K562 (cell line): ENCODE measurements around the gene CPNE2. TPM values are rescaled to one million over a fixed set of nuclear protein-coding genes. Genes with fewer than 3 reads are reported as not detected.
A peak's percentile ranks its signal among the peaks of the same experiment; 100 is the strongest.

Source experiments
- ARID2 ChIP-seq: fragments of 450-650 bp; IDR thresholded peaks from 2 replicates; pipeline ENCODE4 v1.6.1; 2017; ENCODE audit warnings: antibody characterized with exemption, mild to moderate bottlenecking
- ATF1 ChIP-seq, 2 experiments: fragments of 450-650 bp in 1 of 2; IDR thresholded peaks; 2 replicates each; pipeline ENCODE4 v1.6.1; 2016; ENCODE audit warnings: missing compliant biosample characterization in 1 of 2, missing genetic modification characterization in 1 of 2
- BHLHE40 ChIP-seq: IDR thresholded peaks from 2 replicates; pipeline ENCODE4 v1.6.1; 2011; ENCODE audit warnings: low read length, improper control_type of control experiment
- CREB1 ChIP-seq, 2 experiments: sonication (generic) in 1 of 2; formaldehyde crosslinking in 1 of 2; IDR thresholded peaks; 2 replicates each; pipeline versions ENCODE4 v1.6.1 to v1.8.0; 2012 to 2022; ENCODE audit warnings: inconsistent platforms in 1 of 2, mild to moderate bottlenecking in 1 of 2, missing genetic modification reagents in 1 of 2, moderate library complexity in 1 of 2
- MTA3 ChIP-seq: fragments of 450-650 bp; formaldehyde crosslinking; IDR thresholded peaks from 2 replicates; pipeline ENCODE4 v1.6.1; 2017; ENCODE audit warnings: mild to moderate bottlenecking, borderline replicate concordance
- NCOA1 ChIP-seq: fragments of 450-650 bp; IDR thresholded peaks from 2 replicates; pipeline ENCODE4 v1.6.1; 2016; ENCODE audit warnings: low read depth
- PRPF4 ChIP-seq: fragments of 200-400 bp; formaldehyde crosslinking; IDR thresholded peaks from one replicate; pipeline ENCODE4 v1.6.1; 2017; ENCODE audit warnings: low read length, low read depth, mild to moderate bottlenecking; ENCODE audit not compliant: insufficient read depth, poor library complexity, severe bottlenecking
- RBM25 ChIP-seq: fragments of 200-400 bp; formaldehyde crosslinking; IDR thresholded peaks from 2 replicates; pipeline ENCODE4 v1.6.1; 2018; ENCODE audit warnings: low read length, low read depth, moderate library complexity; ENCODE audit not compliant: severe bottlenecking
- SNAPC5 ChIP-seq: fragments of 250-450 bp; sonication (Bioruptor Pico); IDR thresholded peaks from 2 replicates; pipeline ENCODE4 v1.8.0; 2021; ENCODE audit warnings: moderate library complexity, mild to moderate bottlenecking, inconsistent platforms
- TBP ChIP-seq: optimal IDR thresholded peaks from 2 replicates; pipeline ENCODE3; 2011; ENCODE audit warnings: low read depth, low read length, improper control_type of control experiment
- ZFP30 ChIP-seq: fragments of 250-450 bp; sonication (Bioruptor Pico); IDR thresholded peaks from 2 replicates; pipeline ENCODE4 v1.8.0; 2022; ENCODE audit warnings: moderate library complexity, mild to moderate bottlenecking, inconsistent platforms, borderline replicate concordance
- ZKSCAN3 ChIP-seq: fragments of 250-450 bp; sonication (Bioruptor Pico); IDR thresholded peaks from 2 replicates; pipeline ENCODE4 v1.4.0; 2020
- ZNF274 ChIP-seq: IDR thresholded peaks from 2 replicates; pipeline ENCODE4 v1.6.1; 2011; ENCODE audit warnings: low read depth, mild to moderate bottlenecking, low read length, moderate library complexity, borderline replicate concordance
- ZNF57 ChIP-seq: fragments of 450-650 bp; formaldehyde crosslinking; IDR thresholded peaks from 2 replicates; pipeline ENCODE4 v1.4.0; 2020; ENCODE audit warnings: mild to moderate bottlenecking, moderate library complexity
- ZNF644 ChIP-seq: fragments of 200-800 bp; sonication (Bioruptor generic); IDR thresholded peaks from 2 replicates; pipeline ENCODE4 v1.6.1; 2016; ENCODE audit warnings: low read depth, missing genetic modification characterization, missing compliant biosample characterization
- ZNF668 ChIP-seq: fragments of 250-450 bp; sonication (Bioruptor Pico); IDR thresholded peaks from 2 replicates; pipeline ENCODE4 v1.8.0; 2022; ENCODE audit warnings: mild to moderate bottlenecking, inconsistent platforms
- polyA plus RNA-seq, 8 experiments: library from polyadenylated mRNA; depleted of rRNA in 4 of 8; stranded (reverse) in 5 of 8; unstranded in 3 of 8; fragments of >200 nt; fragmentation: Nextera tagmentation in 2 of 8; fragmentation: Illumina TruSeq in 1 of 8; extraction: Ambion mirVana in 2 of 8; extraction: Trizol in 1 of 8; gene quantifications; 2 replicates each; pipeline versions ENCODE4 v1.2.1 to v1.2.3, GENCODE V29; 2011 to 2014; ENCODE audit warnings: inconsistent platforms in 1 of 8, missing spikeins in 1 of 8
- total RNA-seq, 7 experiments: library from RNA; depleted of rRNA in 6 of 7; stranded (reverse); fragments of >200 nt in 6 of 7; fragmentation: Illumina TruSeq in 2 of 7; extraction: Trizol in 2 of 7; gene quantifications; 2 replicates each; pipeline versions ENCODE4 v1.2.1 to v1.2.3, GENCODE V29; 2011 to 2021; ENCODE audit warnings: low replicate concordance in 1 of 7
- TF ChIP-seq, protein P1 (sequence below): fragments of 250-450 bp; sonication (Bioruptor Pico); IDR thresholded peaks from 2 replicates; pipeline ENCODE4 v1.4.0; 2020
- TF ChIP-seq, protein P2 (sequence below): fragments of 450-650 bp; IDR thresholded peaks from 2 replicates; pipeline ENCODE4 v1.6.1; 2016; ENCODE audit warnings: mild to moderate bottlenecking
- TF ChIP-seq, protein P3 (sequence below): fragments of 450-650 bp; IDR thresholded peaks from 2 replicates; pipeline ENCODE4 v1.6.1; 2018; ENCODE audit warnings: mild to moderate bottlenecking, low read depth; ENCODE audit not compliant: partially characterized antibody

CPNE2 gene
- total and polyA plus RNA-seq, 9 of the 15 experiments (the other 6 are each of a cell fraction or from before 2014, with no cell fraction given) = 3.0 to 13.9 (median 8.6) TPM

GRCh38 chr16:57062329-57062728, 30.1 kb upstream of the CPNE2 start (continued):
- TF ChIP-seq, protein P1, sequence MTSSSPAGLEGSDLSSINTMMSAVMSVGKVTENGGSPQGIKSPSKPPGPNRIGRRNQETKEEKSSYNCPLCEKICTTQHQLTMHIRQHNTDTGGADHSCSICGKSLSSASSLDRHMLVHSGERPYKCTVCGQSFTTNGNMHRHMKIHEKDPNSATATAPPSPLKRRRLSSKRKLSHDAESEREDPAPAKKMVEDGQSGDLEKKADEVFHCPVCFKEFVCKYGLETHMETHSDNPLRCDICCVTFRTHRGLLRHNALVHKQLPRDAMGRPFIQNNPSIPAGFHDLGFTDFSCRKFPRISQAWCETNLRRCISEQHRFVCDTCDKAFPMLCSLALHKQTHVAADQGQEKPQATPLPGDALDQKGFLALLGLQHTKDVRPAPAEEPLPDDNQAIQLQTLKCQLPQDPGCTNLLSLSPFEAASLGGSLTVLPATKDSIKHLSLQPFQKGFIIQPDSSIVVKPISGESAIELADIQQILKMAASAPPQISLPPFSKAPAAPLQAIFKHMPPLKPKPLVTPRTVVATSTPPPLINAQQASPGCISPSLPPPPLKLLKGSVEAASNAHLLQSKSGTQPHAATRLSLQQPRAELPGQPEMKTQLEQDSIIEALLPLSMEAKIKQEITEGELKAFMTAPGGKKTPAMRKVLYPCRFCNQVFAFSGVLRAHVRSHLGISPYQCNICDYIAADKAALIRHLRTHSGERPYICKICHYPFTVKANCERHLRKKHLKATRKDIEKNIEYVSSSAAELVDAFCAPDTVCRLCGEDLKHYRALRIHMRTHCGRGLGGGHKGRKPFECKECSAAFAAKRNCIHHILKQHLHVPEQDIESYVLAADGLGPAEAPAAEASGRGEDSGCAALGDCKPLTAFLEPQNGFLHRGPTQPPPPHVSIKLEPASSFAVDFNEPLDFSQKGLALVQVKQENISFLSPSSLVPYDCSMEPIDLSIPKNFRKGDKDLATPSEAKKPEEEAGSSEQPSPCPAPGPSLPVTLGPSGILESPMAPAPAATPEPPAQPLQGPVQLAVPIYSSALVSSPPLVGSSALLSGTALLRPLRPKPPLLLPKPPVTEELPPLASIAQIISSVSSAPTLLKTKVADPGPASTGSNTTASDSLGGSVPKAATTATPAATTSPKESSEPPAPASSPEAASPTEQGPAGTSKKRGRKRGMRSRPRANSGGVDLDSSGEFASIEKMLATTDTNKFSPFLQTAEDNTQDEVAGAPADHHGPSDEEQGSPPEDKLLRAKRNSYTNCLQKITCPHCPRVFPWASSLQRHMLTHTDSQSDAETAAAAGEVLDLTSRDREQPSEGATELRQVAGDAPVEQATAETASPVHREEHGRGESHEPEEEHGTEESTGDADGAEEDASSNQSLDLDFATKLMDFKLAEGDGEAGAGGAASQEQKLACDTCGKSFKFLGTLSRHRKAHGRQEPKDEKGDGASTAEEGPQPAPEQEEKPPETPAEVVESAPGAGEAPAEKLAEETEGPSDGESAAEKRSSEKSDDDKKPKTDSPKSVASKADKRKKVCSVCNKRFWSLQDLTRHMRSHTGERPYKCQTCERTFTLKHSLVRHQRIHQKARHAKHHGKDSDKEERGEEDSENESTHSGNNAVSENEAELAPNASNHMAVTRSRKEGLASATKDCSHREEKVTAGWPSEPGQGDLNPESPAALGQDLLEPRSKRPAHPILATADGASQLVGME (CRISPR knock-in tag) = no peak
- TF ChIP-seq MTA3 = peak; percentile 53
- 0 out of 2 replicates have a peak, but pooled peaks have one; percentile 26 for TF ChIP-seq NCOA1
- TF ChIP-seq CREB1 (IDR thresholded peaks at IDR 0.05) = peak; percentile 64; the same call in 1 of the 2 replicates
- peak; percentile 54 for TF ChIP-seq CREB1 (CRISPR knock-in tag; IDR thresholded peaks at IDR 0.05)
- no peak for TF ChIP-seq ZFP30
- TF ChIP-seq TBP = peak; percentile 19
- TF ChIP-seq RBM25 = no peak
- no peak for TF ChIP-seq ATF1 (CRISPR knock-in tag; IDR thresholded peaks at IDR 0.05)
- peak; percentile 93 for TF ChIP-seq ATF1 (tag; IDR thresholded peaks at IDR 0.05)
- TF ChIP-seq ZNF644 (tag) = no peak
- TF ChIP-seq ARID2 = no peak
- peak; percentile 97 for TF ChIP-seq BHLHE40
- no peak for TF ChIP-seq ZNF274
- no peak for TF ChIP-seq PRPF4
- TF ChIP-seq SNAPC5 (CRISPR knock-in tag) = no peak
- TF ChIP-seq ZNF57 (CRISPR knock-in tag) = no peak
- TF ChIP-seq ZNF668 (CRISPR knock-in tag) = no peak
- TF ChIP-seq, protein P2, sequence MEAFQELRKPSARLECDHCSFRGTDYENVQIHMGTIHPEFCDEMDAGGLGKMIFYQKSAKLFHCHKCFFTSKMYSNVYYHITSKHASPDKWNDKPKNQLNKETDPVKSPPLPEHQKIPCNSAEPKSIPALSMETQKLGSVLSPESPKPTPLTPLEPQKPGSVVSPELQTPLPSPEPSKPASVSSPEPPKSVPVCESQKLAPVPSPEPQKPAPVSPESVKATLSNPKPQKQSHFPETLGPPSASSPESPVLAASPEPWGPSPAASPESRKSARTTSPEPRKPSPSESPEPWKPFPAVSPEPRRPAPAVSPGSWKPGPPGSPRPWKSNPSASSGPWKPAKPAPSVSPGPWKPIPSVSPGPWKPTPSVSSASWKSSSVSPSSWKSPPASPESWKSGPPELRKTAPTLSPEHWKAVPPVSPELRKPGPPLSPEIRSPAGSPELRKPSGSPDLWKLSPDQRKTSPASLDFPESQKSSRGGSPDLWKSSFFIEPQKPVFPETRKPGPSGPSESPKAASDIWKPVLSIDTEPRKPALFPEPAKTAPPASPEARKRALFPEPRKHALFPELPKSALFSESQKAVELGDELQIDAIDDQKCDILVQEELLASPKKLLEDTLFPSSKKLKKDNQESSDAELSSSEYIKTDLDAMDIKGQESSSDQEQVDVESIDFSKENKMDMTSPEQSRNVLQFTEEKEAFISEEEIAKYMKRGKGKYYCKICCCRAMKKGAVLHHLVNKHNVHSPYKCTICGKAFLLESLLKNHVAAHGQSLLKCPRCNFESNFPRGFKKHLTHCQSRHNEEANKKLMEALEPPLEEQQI = no peak
- TF ChIP-seq, protein P3, sequence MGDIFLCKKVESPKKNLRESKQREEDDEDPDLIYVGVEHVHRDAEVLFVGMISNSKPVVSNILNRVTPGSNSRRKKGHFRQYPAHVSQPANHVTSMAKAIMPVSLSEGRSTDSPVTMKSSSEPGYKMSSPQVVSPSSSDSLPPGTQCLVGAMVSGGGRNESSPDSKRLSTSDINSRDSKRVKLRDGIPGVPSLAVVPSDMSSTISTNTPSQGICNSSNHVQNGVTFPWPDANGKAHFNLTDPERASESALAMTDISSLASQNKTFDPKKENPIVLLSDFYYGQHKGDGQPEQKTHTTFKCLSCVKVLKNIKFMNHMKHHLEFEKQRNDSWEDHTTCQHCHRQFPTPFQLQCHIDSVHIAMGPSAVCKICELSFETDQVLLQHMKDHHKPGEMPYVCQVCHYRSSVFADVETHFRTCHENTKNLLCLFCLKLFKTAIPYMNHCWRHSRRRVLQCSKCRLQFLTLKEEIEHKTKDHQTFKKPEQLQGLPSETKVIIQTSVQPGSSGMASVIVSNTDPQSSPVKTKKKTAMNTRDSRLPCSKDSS = no peak
- TF ChIP-seq ZKSCAN3 (CRISPR knock-in tag) = no peak
